HuH-7 (cell line): ENCODE results near the gene CASP2.
A peak's percentile ranks its signal among the peaks of the same experiment; 100 is the strongest.

Source experiments
- DNase-seq: peaks from one replicate; pipeline ENCODE4 v3.0.0; 2011; ENCODE audit warnings: low spot score

CASP2 gene

DNA sequence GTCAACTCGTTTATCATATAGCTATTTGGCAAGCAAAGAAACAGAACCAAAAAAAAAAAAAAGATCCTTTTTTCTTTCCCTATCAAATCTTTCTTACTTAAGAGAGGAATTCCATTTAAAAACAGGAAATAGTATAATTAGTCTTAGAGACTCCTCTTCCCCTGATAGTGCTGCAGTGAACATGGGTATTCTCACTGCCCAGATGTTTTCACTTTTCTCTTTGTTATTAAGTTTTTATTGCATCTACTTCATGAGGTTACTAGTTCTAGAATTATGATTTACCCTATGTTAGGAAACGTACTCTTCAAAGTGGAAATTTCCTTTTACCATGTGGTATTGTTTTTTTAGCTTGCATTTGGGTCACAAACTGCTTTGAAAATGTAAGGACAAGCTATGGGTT, 8.5 kb downstream of the CASP2 start:
- DNase-seq = no peak

DNA sequence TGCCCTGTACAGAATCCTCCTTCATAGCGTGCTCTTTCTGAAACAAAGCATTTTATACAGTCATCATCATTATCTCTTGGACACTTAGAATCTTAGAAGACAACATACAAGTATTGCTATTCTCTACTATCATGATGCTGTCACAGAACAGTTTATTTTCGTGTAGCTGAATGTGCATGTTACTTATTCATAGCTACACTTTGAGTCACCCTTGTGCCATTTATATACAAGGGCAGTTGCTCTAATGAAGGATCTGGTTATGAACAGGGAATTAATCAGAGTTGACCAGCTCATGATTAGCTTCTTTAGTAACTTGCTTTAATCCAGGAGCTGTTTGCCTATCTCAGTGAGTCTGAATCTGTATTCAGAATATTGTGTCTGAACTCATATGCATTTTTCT, 11.2 kb downstream of the CASP2 start:
- DNase-seq = no peak

DNA sequence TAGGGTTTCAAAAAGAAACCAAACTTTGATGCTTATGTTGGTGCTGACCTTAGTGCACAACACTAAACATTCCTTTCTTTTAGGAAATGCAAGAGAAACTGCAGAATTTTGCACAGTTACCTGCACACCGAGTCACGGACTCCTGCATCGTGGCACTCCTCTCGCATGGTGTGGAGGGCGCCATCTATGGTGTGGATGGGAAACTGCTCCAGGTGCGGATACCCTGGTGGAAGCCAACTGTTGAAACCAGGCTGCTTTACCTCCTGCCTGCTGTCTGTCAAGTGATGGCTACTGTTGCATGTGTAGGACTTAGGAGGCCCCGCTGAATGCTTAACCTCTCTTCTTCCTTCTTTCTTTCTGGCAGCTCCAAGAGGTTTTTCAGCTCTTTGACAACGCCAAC, 11.7 kb downstream of the CASP2 start:
- DNase-seq = peak; percentile 75

DNA sequence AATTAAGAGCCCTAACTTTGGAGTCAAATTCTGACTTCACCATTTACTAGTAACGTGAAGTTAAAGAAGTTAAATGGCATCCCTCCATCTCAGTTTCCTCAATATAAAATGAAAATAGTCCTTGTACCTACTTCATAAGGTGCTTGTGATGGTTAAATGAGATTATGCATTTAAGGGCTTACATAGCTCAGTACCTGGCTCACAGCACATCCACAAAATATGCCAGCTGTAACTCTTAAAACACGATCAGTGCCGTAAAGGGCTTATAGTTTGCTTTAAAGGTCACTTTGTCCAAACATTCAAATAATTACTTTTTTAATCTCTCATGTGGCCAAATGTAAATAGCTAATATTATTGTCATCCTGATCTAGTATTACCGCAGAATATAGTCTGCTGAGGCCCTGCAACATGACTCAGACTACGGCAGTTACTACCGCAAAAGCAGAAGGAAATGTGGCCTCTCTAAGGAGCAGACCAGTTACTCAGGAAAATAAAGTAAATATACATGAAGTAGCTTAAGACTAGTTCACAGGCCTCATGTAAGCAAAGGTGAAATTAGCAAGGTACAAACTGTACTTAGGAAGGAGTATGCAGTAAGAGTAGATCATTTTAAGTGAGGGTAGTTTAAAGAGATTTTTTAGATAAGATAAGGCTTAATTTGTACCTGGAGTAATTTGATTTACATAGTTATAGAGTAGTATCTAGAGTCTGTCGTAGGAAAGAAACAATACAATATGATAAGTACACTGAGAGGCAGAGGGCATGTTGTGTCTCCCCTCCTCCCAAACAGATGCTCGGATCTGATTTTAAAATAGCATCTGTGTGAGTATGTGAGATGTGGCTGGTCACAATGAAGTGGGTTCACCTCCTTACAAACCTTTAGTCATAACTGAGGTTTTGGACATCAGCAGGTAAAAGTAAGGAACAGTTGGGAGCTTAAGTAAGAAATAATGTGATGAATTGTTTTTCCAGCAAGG, 13.1 kb downstream of the CASP2 start:
- no peak for DNase-seq

DNA sequence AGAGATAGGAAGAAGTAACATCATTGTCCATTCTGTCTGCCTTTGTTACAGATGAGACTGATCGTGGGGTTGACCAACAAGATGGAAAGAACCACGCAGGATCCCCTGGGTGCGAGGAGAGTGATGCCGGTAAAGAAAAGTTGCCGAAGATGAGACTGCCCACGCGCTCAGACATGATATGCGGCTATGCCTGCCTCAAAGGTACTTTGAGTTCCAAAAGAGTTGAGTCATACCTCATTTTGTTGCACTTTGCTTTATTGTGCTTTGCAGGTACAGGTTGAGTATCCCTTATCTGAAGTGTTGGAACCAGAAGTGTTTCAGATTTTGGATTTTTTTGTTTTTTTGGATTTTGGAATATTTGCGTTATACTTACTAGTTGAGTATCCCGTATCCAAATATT, 15.6 kb downstream of the CASP2 start:
- DNase-seq = no peak

DNA sequence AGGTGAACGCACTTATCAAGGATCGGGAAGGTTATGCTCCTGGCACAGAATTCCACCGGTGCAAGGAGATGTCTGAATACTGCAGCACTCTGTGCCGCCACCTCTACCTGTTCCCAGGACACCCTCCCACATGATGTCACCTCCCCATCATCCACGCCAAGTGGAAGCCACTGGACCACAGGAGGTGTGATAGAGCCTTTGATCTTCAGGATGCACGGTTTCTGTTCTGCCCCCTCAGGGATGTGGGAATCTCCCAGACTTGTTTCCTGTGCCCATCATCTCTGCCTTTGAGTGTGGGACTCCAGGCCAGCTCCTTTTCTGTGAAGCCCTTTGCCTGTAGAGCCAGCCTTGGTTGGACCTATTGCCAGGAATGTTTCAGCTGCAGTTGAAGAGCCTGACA, 16.8 kb downstream of the CASP2 start:
- no peak for DNase-seq

DNA sequence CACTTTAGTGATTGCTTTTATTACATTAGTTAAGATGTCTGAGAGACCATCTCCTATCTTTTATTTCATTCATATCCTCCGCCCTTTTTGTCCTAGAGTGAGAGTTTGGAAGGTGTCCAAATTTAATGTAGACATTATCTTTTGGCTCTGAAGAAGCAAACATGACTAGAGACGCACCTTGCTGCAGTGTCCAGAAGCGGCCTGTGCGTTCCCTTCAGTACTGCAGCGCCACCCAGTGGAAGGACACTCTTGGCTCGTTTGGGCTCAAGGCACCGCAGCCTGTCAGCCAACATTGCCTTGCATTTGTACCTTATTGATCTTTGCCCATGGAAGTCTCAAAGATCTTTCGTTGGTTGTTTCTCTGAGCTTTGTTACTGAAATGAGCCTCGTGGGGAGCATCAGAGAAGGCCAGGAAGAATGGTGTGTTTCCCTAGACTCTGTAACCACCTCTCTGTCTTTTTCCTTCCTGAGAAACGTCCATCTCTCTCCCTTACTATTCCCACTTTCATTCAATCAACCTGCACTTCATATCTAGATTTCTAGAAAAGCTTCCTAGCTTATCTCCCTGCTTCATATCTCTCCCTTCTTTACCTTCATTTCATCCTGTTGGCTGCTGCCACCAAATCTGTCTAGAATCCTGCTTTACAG, 17.4 kb downstream of the CASP2 start:
- peak; percentile 68 for DNase-seq

DNA sequence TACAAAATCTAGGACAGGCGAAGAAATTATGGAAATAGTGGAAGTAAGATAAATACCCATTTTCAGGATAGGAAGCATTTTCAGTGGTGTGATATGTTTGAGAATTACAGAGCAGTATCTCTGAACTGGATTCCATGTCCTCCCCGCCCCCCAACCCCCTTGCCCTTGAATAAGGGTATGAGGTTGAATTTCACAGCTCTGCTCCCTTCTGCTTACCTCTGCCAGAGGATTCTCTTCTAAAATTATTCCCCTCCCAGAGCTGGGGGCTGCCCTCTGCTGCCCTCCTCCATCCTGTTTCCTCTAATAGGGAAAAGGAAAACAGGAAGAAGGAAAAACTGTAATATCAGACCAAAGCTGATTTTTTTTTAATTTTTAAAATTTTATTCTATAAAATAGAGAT, 20.5 kb downstream of the CASP2 start:
- DNase-seq = no peak

DNA sequence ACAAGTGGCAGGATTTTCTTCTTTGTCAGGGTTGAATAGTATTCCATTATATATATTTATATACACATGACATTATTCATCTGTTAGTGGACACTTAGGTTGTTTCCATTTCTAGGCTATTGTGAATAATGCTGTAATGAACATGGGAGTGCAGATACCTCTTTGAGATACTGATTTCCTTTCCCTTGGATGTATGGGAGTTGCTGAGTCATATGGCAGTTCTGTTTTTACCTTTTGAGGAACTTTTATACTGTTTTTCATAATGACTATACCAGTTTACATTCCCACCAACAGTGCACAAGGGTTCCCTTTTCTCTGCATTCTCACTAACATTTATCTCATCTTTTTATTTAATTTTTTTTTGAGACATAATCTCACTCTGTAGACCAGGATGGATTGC, 26.0 kb downstream of the CASP2 start:
- no peak for DNase-seq

DNA sequence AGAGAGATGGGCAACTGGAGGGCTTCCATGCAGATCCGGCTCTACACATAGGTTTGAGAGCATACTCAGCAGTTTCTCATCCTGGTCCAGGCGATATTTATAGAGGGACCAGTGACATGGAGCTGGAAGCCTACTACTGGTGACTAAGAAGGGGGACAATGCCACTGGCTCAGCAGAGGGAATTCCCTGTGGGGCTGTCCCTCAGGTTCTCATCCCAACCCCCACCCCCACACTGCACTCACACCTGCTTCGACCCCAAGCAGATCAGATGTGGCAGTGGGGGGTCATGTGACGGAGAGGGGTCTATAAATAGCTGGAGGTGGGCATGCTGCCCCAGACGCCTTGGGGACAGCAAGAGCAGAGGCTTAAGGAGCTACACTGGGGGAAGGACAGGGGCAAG, 27.6 kb downstream of the CASP2 start, which contains the start of gene CLCN1:
TSS of gene CLCN1 (plus strand) at position 336 of the 400 bp plus-strand sequence. CDS start 102 bp downstream, outside the sequence.
- DNase-seq = no peak

DNA sequence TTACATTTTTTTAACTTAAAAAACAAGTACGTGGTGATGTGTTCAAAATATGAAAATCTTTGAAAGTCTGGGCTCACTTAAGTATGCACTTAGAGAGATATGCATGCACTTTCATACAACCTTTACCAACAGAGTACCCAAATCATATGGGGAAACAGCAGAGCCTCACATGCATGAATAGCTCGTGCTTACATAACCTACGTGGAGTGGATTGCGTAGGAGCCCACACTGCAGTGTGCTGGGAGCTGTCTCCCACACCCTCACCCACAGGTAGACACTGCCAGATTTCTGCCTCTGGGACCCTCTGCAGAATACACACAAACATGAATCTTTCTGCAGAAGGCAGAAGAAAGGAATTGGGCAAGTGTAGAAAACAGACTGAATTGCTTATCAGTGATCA, 28.3 kb downstream of the CASP2 start:
- no peak for DNase-seq

DNA sequence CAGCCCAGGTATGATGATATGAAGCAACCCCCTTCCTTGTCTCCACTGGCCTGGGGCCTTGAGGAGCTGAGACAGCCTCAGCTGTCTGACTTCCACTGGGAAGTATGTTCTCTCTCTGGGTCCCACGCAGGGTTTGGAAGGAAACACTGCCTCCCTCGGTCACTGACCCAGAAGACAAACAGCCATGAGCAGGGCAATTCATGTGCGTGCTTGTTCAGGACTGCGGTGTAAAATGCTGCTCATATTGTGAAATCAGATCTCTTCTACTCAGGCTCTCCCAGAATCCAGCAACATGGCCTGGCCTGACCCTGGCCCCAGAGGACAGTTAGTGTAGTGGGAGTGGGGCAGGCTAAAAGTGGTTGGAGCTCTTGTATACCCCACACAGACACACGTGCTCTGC, 30.5 kb downstream of the CASP2 start:
- DNase-seq = peak; percentile 79

DNA sequence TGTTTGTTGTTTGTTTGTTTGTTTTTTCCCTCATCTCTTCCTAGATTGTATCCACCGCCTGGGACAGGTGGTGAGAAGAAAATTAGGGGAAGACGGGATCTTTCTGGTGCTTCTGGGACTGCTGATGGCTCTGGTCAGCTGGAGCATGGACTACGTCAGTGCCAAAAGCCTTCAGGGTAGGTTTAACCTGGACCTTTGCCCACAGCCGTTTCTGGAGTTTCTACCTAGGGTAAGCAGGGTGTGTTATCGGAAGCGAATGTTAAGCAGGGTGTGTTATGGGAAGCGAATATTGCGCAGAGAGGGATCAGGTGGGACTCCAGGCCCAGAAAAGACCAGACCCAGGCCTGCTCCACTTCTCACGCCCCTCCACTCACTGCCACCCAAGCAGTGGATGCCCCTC, 32.5 kb downstream of the CASP2 start:
- DNase-seq = no peak

DNA sequence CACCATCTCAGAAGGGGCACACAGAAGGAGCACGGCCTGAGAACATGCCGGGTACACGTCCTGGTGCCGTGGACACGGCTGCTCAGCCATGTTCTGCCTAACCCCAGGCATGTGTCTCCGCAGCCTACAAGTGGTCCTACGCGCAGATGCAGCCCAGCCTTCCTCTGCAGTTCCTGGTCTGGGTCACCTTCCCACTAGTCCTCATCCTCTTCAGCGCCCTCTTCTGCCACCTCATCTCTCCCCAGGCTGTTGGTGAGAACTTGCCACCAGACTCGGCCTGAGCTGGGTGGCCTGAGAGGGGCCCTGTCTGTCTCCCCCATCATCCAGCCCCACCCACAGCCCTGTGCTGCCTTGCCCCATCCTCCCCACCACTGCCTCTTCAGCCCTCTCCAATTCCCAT, 33.1 kb downstream of the CASP2 start:
- DNase-seq = no peak

DNA sequence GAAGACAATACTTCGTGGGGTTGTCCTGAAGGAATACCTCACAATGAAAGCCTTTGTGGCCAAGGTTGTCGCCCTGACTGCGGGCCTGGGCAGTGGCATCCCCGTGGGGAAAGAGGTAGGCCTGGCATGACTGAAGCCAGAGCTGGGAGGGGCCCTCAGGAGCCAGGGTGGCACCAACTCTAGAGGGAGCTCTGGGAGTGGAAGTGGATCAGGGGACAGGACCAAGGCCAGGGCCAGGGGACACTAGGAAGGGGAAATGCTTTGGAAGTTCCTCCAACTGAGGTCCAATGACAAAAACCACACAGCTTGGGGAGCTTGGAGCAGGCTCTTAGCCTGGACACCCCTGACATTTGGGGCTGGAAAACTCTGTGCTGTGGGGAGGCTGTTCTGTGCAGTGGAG, 33.6 kb downstream of the CASP2 start:
- DNase-seq = no peak

DNA sequence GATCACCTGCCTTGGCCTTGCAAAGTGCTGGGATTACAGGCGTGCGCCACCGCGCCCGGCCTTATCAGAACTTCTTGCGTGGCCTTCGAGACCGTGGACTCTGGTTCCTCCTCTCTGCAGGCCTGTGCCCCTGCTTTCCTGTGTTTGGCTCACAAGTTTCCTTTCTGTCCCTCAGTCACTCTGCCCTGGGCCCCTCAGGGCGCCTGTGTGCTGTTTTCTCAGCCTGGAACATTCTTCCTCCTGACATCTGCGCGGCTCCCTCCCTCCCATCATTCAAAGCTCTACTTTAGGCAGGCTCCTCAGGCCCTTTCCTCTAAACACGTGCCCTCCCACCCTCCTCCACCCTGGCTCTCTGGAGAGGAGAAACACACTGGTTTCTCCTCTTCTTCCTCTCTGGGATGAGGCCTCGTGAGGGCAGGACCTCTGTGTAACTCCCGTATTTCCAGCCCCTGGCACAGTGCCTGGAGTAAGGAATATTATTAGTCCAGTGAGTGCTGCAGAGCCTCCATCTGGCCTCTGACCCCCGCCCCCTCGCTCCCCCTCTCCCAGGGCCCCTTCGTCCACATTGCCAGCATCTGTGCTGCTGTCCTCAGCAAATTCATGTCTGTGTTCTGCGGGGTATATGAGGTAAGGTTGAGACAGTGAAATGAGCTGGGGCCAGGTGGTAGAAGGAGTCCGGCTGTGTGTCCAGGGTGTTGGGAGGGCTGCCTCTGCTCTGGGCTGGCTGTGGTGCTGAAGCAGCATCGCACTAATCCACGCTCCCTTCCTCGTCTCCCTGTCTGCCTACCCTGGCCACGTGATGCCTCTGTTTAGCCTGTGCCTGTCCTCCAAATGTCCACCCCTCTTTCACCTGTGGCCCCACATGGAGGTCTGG, 34.8 kb downstream of the CASP2 start:
- DNase-seq = no peak

DNA sequence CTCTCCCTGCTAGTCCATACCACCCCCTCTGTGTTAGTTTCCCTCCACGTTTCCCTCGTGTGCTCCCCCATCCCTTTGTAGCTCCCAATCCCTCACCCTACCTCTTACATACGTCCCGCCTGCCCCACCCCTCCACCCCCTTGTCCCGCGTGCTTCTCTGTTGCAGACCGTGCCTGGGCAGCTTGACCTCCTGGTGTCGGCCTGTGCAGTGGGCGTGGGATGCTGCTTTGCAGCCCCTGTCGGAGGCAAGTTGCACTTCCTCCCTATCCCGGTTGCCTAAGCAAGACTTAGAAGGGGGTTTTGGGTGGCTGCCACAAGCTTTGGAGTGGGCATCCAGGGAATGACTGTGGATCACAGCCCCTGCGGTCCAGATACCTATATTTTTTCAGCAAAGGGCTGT, 35.5 kb downstream of the CASP2 start:
- DNase-seq = no peak

DNA sequence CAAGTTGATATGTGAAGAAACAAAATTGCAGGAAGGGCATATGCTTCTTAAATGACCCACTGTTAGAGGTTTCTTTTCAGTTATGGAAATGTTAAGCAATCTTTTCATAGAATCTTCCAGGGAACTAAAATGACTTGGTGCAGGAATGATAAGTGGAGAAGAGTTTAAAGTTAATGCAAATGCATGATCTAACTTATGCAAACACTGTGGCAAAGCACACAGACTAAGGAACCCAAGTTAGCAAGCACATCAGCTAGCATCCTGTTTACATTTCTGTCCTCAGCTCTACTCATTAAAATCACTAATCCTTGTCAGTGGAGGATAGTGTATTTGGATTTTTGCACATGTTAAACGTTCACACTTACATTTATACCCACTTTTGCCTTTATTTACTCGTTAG, 37.1 kb downstream of the CASP2 start:
- no peak for DNase-seq

DNA sequence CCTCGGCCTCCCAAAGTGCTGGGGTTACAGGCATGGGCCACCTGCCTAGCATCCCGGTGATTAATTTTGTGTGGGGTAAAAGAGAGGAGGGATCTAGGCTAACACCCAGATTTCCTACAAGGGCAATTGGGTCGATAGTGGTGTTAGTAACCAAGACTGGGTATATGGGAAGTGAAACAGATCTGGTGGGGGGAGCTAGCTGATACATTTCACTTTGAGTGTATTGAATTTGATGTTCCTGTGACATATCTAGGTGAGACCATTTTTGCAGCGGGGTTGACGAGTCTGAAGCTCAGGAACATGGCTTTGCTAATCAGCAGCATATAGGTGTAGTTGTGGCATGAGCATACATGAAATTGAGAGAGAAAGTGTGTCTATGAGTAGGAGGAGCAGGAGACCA, 39.8 kb downstream of the CASP2 start:
- DNase-seq = no peak

DNA sequence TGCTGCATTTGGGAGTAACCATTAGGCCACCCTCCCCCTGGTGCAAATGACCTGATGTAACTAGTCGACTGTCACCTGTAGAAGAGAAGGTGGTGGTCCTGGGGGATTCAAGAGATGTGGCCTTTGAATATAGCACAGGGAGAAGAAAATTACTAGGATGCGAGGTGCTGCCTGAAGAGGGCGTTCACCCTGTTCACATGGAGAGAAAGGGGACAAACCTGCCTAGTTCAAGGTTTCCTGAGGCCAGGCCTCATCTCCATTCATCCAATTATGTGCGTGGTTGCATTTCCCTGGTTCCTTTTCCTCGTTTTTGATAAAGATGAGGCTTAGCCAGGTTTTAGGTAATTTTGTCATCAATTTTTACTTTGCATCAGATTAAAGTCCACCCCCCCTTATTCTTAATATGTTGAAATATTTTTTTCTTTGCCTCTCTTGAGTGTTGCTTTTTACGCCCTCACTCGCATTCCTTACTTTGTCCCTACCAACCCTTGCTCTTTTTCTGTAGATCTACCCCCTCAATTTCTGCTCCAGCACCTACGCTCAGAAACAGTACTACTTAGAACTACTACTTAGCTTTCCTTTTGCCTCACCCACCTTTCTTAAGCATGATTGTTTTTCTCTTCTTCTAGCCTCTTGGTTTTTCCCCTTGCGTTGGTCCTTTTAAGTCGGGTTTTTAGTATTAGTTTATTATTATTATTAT, 41.5 kb downstream of the CASP2 start:
- no peak for DNase-seq

DNA sequence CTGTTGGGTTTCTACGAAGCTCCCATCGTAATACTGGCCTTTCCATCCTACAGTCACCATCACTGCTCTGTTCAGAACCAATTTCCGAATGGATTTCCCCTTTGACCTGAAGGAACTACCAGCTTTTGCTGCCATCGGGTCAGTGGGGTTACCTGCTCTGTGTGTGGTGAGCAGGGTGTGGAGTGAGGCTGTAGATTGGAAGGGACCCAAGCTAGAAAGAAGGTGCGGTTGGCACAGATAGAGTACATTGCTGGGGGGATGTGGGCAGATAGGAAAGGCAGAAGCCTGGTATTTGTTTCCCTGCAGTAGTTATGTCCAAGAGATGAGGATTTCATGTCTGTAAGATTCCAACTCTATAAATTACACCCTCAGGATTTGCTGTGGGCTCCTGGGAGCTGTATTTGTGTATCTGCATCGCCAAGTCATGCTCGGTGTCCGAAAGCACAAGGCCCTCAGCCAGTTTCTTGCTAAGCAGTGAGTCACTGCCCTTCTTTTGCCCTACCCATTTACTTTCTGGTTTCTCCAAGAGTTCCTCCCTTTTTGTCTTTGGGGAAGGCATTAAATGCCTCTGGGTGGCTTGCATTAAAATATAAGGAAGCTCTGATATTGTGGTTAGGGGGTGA, 43.1 kb downstream of the CASP2 start:
- no peak for DNase-seq
